ENCODE data around the gene HVCN1.

DNA sequence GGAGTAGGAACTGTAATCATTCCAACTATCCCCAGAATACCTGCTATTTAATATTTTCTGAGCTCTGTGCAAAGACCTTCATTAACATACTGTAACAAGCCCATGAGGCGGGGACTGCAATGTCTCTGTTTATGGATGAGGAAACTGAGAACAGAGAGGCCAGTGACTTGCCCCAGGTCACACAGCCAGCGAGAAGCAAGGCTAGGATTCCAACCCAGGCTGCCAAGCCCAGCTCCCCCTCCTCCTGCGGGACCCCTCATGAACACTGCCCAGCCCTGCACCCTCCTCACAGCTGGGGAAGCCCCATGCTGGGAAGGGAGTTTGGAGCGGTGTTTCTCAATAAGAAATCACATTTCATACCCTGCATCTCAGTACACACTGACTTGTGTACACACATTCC lies 10.9 kb downstream of the HVCN1 start:
- TF ChIP-seq, protein P1, sequence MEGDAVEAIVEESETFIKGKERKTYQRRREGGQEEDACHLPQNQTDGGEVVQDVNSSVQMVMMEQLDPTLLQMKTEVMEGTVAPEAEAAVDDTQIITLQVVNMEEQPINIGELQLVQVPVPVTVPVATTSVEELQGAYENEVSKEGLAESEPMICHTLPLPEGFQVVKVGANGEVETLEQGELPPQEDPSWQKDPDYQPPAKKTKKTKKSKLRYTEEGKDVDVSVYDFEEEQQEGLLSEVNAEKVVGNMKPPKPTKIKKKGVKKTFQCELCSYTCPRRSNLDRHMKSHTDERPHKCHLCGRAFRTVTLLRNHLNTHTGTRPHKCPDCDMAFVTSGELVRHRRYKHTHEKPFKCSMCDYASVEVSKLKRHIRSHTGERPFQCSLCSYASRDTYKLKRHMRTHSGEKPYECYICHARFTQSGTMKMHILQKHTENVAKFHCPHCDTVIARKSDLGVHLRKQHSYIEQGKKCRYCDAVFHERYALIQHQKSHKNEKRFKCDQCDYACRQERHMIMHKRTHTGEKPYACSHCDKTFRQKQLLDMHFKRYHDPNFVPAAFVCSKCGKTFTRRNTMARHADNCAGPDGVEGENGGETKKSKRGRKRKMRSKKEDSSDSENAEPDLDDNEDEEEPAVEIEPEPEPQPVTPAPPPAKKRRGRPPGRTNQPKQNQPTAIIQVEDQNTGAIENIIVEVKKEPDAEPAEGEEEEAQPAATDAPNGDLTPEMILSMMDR (conservative IDR thresholded peaks at IDR 0.05; ENCODE audit: low read length), result no peak
- TF ChIP-seq EZH2phosphoT487 (IDR thresholded peaks at IDR 0.05; ENCODE audit: borderline replicate concordance), result no peak
